ENCODE measurements around the gene MGAT2. TPM values are rescaled to one million over a fixed set of nuclear protein-coding genes. Genes with fewer than 3 reads are reported as not detected.

Gene MGAT2
- 21.4 and 24.7 TPM in 2 replicates for total RNA-seq
- long read RNA-seq, transcript MGAT2-201 (1 exons, 2,687 nt), result major isoform, 14 of 16 reads
- long read RNA-seq, partial matches to known transcripts, result 0 of 16 reads
- long read RNA-seq, other reads (novel, unspliced or antisense), result 2 of 16 reads

DNA sequence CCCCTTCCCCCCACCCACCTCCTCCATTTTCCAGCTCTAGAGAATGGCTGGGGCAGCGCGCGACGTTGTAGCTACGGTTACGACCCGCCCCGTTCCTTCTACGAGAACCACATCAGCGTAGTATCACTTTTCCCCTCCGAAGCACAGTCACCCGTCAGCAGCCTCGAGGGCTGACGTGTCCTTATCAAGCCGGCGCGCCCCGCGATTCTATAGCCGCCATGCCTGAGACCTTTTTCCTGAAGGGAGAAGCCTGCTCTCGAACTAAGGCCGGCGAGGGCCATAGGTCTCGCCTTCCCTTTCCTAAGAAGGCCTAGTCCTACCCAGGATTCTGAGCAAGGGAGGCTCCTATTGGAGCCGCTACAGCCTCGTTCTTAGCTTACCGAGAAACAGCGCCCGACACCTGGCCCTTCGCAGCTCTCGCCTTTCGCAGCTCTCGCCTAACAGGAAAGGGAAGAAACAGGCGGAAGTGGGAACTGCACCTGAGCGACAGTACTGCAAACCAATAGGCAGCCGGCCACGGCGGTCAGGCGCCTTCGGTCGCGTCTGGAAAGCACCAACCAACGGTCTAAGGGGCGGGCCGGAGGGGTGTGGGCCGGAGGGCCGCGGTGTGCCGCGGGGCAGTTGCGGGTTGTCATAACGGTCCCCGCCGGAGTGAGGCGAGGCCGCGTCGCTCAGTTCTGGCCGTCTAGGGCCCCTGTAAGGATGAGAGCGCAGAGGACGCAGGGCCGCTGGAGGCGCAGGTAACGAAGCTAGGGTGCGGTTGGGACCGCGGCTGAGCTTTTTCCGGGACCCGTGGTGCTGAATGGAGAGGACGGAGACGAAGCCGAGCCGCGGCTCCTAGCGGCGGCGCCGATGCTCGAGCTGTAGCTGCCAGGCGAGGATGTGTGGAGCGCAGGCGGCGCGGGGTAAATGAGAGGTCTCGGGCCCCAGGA lies at the start of gene MGAT2, which contains the start of gene RPL36AL:
Gene MGAT2, plus strand, starts transcription at position 618 of the 932 bp plus-strand sequence. CDS start 470 bp downstream, outside the sequence.
Gene RPL36AL, minus strand, starts transcription at position 445 of the 932 bp plus-strand sequence. CDS start 1,522 bp downstream, outside the sequence.
- H3K27ac Mint-ChIP-seq, result peak within 1 kb of the TSS; percentile 99
- TF ChIP-seq, protein P1, sequence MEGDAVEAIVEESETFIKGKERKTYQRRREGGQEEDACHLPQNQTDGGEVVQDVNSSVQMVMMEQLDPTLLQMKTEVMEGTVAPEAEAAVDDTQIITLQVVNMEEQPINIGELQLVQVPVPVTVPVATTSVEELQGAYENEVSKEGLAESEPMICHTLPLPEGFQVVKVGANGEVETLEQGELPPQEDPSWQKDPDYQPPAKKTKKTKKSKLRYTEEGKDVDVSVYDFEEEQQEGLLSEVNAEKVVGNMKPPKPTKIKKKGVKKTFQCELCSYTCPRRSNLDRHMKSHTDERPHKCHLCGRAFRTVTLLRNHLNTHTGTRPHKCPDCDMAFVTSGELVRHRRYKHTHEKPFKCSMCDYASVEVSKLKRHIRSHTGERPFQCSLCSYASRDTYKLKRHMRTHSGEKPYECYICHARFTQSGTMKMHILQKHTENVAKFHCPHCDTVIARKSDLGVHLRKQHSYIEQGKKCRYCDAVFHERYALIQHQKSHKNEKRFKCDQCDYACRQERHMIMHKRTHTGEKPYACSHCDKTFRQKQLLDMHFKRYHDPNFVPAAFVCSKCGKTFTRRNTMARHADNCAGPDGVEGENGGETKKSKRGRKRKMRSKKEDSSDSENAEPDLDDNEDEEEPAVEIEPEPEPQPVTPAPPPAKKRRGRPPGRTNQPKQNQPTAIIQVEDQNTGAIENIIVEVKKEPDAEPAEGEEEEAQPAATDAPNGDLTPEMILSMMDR (IDR thresholded peaks at IDR 0.05; ENCODE audit: unreplicated experiment), result peak; percentile 41
- peak within 1 kb of the TSS; percentile 95 for H3K4me3 Mint-ChIP-seq (ENCODE audit: low read depth)
- H3K36me3 Mint-ChIP-seq (ENCODE audit: insufficient read depth), result peaks cover 12% of the 10 kb centered on the region
- no peaks in the 10 kb centered on the region for H3K9me3 Mint-ChIP-seq (ENCODE audit: low read depth)
- H3K4me1 Mint-ChIP-seq (ENCODE audit: low read depth), result peaks cover 22% of the 10 kb centered on the region
- DNase-seq (ENCODE audit: low spot score, unreplicated experiment), result peak; percentile 96
- no peaks in the 10 kb centered on the region for H3K27me3 Mint-ChIP-seq

DNA sequence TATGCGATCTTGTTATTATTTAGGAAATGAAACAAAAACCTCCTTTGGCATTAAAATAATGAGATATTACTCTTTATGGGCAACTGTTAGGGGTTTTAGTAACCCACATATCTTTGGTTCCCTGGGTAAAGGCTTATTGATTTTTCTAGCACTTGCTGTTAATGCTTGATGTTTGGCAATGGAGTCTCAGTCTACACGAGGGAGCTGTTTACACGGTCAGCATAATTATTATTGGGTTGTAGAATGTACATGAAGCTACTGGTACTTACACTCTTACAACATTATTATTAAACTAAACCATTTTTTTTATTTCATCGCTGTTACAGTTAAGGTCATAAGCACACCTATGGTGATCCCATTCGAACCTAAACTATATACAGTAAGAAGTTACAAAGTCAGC lies 46.6 kb upstream of the MGAT2 start:
- H3K4me1 Mint-ChIP-seq (ENCODE audit: low read depth), result peaks cover 3% of the 10 kb centered on the region
- H3K9me3 Mint-ChIP-seq (ENCODE audit: low read depth), result no peaks in the 10 kb centered on the region
- H3K36me3 Mint-ChIP-seq (ENCODE audit: insufficient read depth), result peaks cover 18% of the 10 kb centered on the region
- H3K27ac Mint-ChIP-seq, result peak overlapping the region; percentile 17
- no peak for DNase-seq (ENCODE audit: low spot score, unreplicated experiment)
- H3K27me3 Mint-ChIP-seq, result no peaks in the 10 kb centered on the region
- TF ChIP-seq, protein P1 (IDR thresholded peaks at IDR 0.05; ENCODE audit: unreplicated experiment), result no peak
- no peak overlapping the region for H3K4me3 Mint-ChIP-seq (ENCODE audit: low read depth)

DNA sequence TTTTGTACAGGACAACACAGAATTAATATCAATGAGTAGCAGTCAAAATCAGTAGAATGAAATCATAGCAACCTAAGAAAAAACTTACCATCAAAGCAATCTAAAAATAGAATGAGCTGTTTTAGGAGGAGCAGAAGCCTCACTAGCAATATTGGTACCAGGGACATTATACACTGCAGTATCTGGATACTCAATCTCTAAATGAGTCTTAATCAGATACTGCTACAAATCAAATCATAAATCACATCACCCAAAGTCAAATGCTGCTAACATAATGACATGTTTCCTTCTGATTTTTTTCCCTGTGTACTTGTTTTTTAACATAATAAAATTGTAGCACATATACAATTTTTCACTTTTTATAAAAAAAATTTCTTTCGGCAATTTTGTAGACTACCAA lies 42.5 kb upstream of the MGAT2 start:
- Mint-ChIP-seq H3K27me3 (no peaks in the 10 kb centered on the region), H3K4me3 (ENCODE audit: low read depth) (no peak overlapping the region), H3K9me3 (ENCODE audit: low read depth) (no peaks in the 10 kb centered on the region), H3K36me3 (ENCODE audit: insufficient read depth) (peaks cover 28% of the 10 kb centered on the region), H3K27ac (no peak overlapping the region), H3K4me1 (ENCODE audit: low read depth) (peaks cover 12% of the 10 kb centered on the region)
- DNase-seq (ENCODE audit: low spot score, unreplicated experiment), result no peak
- TF ChIP-seq, protein P1 (IDR thresholded peaks at IDR 0.05; ENCODE audit: unreplicated experiment), result no peak

DNA sequence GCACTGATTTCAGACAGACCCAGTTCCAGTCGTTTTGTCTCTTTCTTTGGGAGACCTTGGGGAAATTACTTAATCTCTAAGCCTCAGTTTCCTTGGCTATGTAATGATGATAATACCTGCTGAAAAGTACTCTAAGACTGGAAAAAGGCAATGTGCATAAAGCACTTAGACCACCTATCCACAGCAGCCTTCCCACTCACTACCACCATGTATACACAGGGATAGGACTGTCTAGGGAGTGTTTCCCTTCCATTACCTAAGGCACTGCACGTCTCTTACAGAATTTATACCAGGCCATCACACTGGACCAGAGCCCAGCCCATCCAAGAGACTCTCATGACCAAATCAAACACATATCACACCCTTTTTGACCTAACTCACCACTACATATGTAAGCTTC lies 40.8 kb upstream of the MGAT2 start:
- peaks cover 19% of the 10 kb centered on the region for H3K4me1 Mint-ChIP-seq (ENCODE audit: low read depth)
- no peaks in the 10 kb centered on the region for H3K27me3 Mint-ChIP-seq
- TF ChIP-seq, protein P1 (IDR thresholded peaks at IDR 0.05; ENCODE audit: unreplicated experiment), result no peak
- no peak overlapping the region for H3K27ac Mint-ChIP-seq
- H3K4me3 Mint-ChIP-seq (ENCODE audit: low read depth), result no peak overlapping the region
- H3K36me3 Mint-ChIP-seq (ENCODE audit: insufficient read depth), result peaks cover 34% of the 10 kb centered on the region
- no peak for DNase-seq (ENCODE audit: low spot score, unreplicated experiment)
- H3K9me3 Mint-ChIP-seq (ENCODE audit: low read depth), result no peaks in the 10 kb centered on the region
